Liver (tissue), 9 donors: ENCODE results near the gene ZNF24. TPM values are rescaled to one million over a fixed set of nuclear protein-coding genes. Genes with fewer than 3 reads are reported as not detected.

Experiments
- DNase-seq: peaks from one replicate; pipeline ENCODE4 v3.0.0-alpha.2; 2017; ENCODE audit warnings: low spot score
- H3K27ac ChIP-seq, 2 donors: one replicate each; pipeline ENCODE4 v1.7.0; 2013; ENCODE audit warnings: inconsistent platforms in 2 of 2, low read length in 2 of 2, control low read depth in 1 of 2, low read depth in 1 of 2, mild to moderate bottlenecking in 1 of 2
- H3K27me3 ChIP-seq, 4 donors: one replicate each; pipeline versions ENCODE4 v1.6.1 to v1.7.0; 2013; ENCODE audit warnings: low read length in 3 of 4, inconsistent platforms in 1 of 4, mild to moderate bottlenecking in 1 of 4, moderate library complexity in 1 of 4; ENCODE audit not compliant: control insufficient read depth in 4 of 4, insufficient read depth in 4 of 4
- H3K36me3 ChIP-seq, 4 donors: one replicate each; pipeline versions ENCODE4 v1.6.1 to v1.7.0; 2013; ENCODE audit warnings: low read length in 3 of 4, mild to moderate bottlenecking in 3 of 4, low read depth in 1 of 4, moderate library complexity in 1 of 4; ENCODE audit not compliant: control insufficient read depth in 4 of 4, insufficient read depth in 3 of 4
- H3K4me1 ChIP-seq, 4 donors: one replicate each; pipeline versions ENCODE4 v1.6.1 to v1.7.0; 2013; ENCODE audit warnings: low read length in 3 of 4, mild to moderate bottlenecking in 3 of 4, moderate library complexity in 1 of 4; ENCODE audit not compliant: control insufficient read depth in 4 of 4, insufficient read depth in 4 of 4
- H3K4me3 ChIP-seq, 3 donors: one replicate each; pipeline versions ENCODE4 v1.6.1 to v1.7.0; 2013; ENCODE audit warnings: low read length in 3 of 3, control low read depth in 1 of 3, low read depth in 1 of 3, mild to moderate bottlenecking in 1 of 3
- H3K9ac ChIP-seq, 2 donors: one replicate each; pipeline ENCODE4 v1.7.0; 2013; ENCODE audit warnings: low read length in 2 of 2, mild to moderate bottlenecking in 2 of 2, moderate library complexity in 2 of 2, control low read depth in 1 of 2, low read depth in 1 of 2
- H3K9me3 ChIP-seq, 4 donors: one replicate each; pipeline versions ENCODE4 v1.6.1 to v1.7.0; 2013; ENCODE audit warnings: low read length in 3 of 4; ENCODE audit not compliant: control insufficient read depth in 4 of 4
- ATF3 ChIP-seq: IDR thresholded peaks from 2 replicates; pipeline ENCODE4 v1.6.1; 2016; ENCODE audit warnings: antibody characterized with exemption
- CTCF ChIP-seq: fragments of 150-350 bp; IDR thresholded peaks from 2 replicates; pipeline ENCODE4 v1.5.1; 2017; ENCODE audit warnings: improper control_type of control experiment, low read depth, low read length; ENCODE audit not compliant: missing input control
- EGR1 ChIP-seq, 2 donors: IDR thresholded peaks; 2 replicates each; pipeline ENCODE4 v1.6.1; 2016 to 2018; ENCODE audit warnings: antibody characterized with exemption in 2 of 2, low read depth in 2 of 2
- FOXA1 ChIP-seq: IDR thresholded peaks from 2 replicates; pipeline ENCODE4 v1.6.1; 2016; ENCODE audit warnings: antibody characterized with exemption
- FOXA2 ChIP-seq: IDR thresholded peaks from 2 replicates; pipeline ENCODE4 v1.6.1; 2016; ENCODE audit warnings: antibody characterized with exemption
- GABPA ChIP-seq, 2 donors: IDR thresholded peaks in 1 of 2; conservative IDR thresholded peaks in 1 of 2; 2 replicates each; pipeline ENCODE4 v1.6.1; 2016; ENCODE audit warnings: antibody characterized with exemption in 2 of 2, mild to moderate bottlenecking in 1 of 2, moderate library complexity in 1 of 2
- HNF4A ChIP-seq, 2 donors: conservative IDR thresholded peaks; 2 replicates each; pipeline ENCODE4 v1.6.1; 2016; ENCODE audit warnings: antibody characterized with exemption in 2 of 2, mild to moderate bottlenecking in 2 of 2
- HNF4G ChIP-seq: IDR thresholded peaks from 2 replicates; pipeline ENCODE4 v1.6.1; 2016; ENCODE audit warnings: antibody characterized with exemption
- JUND ChIP-seq, 2 donors: IDR thresholded peaks; 2 replicates each; pipeline ENCODE4 v1.6.1; 2016; ENCODE audit warnings: antibody characterized with exemption in 2 of 2
- MAX ChIP-seq: IDR thresholded peaks from 2 replicates; pipeline ENCODE4 v1.6.1; 2016; ENCODE audit warnings: antibody characterized with exemption
- NR2F2 ChIP-seq: IDR thresholded peaks from 2 replicates; pipeline ENCODE4 v1.6.1; 2016; ENCODE audit warnings: antibody characterized with exemption
- RAD21 ChIP-seq, 2 donors: IDR thresholded peaks; 2 replicates each; pipeline ENCODE4 v1.6.1; 2016; ENCODE audit warnings: antibody characterized with exemption in 2 of 2, mild to moderate bottlenecking in 2 of 2
- RXRA ChIP-seq, 2 donors: IDR thresholded peaks; 2 replicates each; pipeline ENCODE4 v1.6.1; 2017 to 2018; ENCODE audit warnings: antibody characterized with exemption in 2 of 2, mild to moderate bottlenecking in 1 of 2
- SP1 ChIP-seq: IDR thresholded peaks from 2 replicates; pipeline ENCODE4 v1.6.1; 2018; ENCODE audit warnings: antibody characterized with exemption, mild to moderate bottlenecking
- TAF1 ChIP-seq: conservative IDR thresholded peaks from 2 replicates; pipeline ENCODE4 v1.6.1; 2016; ENCODE audit warnings: antibody characterized with exemption, mild to moderate bottlenecking
- YY1 ChIP-seq: IDR thresholded peaks from 2 replicates; pipeline ENCODE4 v1.6.1; 2016; ENCODE audit warnings: antibody characterized with exemption, mild to moderate bottlenecking
- ZBTB33 ChIP-seq: IDR thresholded peaks from 2 replicates; pipeline ENCODE4 v1.6.1; 2016; ENCODE audit warnings: antibody characterized with exemption
- WGBS: extraction: QIAGEN DNeasy Blood & Tissue Kit; methylation state at CpG from one replicate; pipeline ENCODE4 v1.1.7; 2013; 5-methylcytosine and 5-hydroxymethylcytosine counted together
- polyA plus RNA-seq, 2 donors: library from polyadenylated mRNA; stranded (reverse) in 1 of 2; unstranded in 1 of 2; fragments of 200-250 nt in 1 of 2; fragments of >200 nt in 1 of 2; fragmentation: Nextera tagmentation in 1 of 2; extraction: Ambion mirVana in 1 of 2; gene quantifications; one replicate each; pipeline versions ENCODE4 v1.2.1 to v1.2.3, GENCODE V29; 2013 to 2015
- total RNA-seq, 2 donors: library from RNA; depleted of rRNA; stranded (reverse); fragments of >200 nt; gene quantifications; one replicate each; pipeline ENCODE4 v1.2.3, GENCODE V29; 2014
- donor health status: healthy.
- donor health status: healthy.
- donor health status: healthy.
- donor health status: healthy.
- donor health status: healthy.

The ZNF24 gene
- total and polyA plus RNA-seq, 4 donors = 9.1 to 30.3 (median 28.9) TPM

- Histone ChIP-seq H3K27ac (no peak overlapping the region), H3K9me3 (peaks cover 0 to 2% (median 0%) of the 10 kb centered on the region in 4 donors), H3K27me3 (no peaks in the 10 kb centered on the region), H3K4me3 (no peak overlapping the region), H3K36me3 (no peaks in the 10 kb centered on the region), H3K9ac (no peak overlapping the region), H3K4me1 (no peaks in the 10 kb centered on the region)
- TF ChIP-seq ATF3 (no peak), JUND (IDR thresholded peaks at IDR 0.05) (no peak), GABPA (IDR thresholded peaks at IDR 0.05 in 1 of 2, conservative IDR thresholded peaks at IDR 0.05 in 1 of 2) (no peak), HNF4A (conservative IDR thresholded peaks at IDR 0.05) (no peak)
- WGBS = 49% methylated on average over 2 of the region's 2 CpGs
- no peak for DNase-seq
Measured at GRCh38 chr18:35324926-35325655, 19.1 kb downstream of the ZNF24 start.

- Histone ChIP-seq H3K9ac (no peak overlapping the region), H3K36me3 (no peaks in the 10 kb centered on the region), H3K9me3 (peaks cover 0 to 3% (median 0%) of the 10 kb centered on the region in 4 donors), H3K27me3 (no peaks in the 10 kb centered on the region), H3K4me1 (no peaks in the 10 kb centered on the region), H3K4me3 (no peak overlapping the region), H3K27ac (no peak overlapping the region)
- TF ChIP-seq CTCF (no peak), HNF4G (no peak), FOXA1 (no peak), MAX (no peak), TAF1 (no peak), RAD21 (IDR thresholded peaks at IDR 0.05) (no peak), ATF3 (no peak), RXRA (IDR thresholded peaks at IDR 0.05) (no peak), EGR1 (IDR thresholded peaks at IDR 0.05; ENCODE audit: low read depth in 2 of 2) (no peak)
- no peak for DNase-seq
- 80% methylated on average over 3 of the region's 3 CpGs for WGBS
Measured at GRCh38 chr18:35322486-35323458, 21.4 kb downstream of the ZNF24 start.

- 86% methylated on average over 2 of the region's 2 CpGs for WGBS
- Histone ChIP-seq H3K9ac (no peak overlapping the region), H3K27me3 (no peaks in the 10 kb centered on the region), H3K27ac (no peak overlapping the region), H3K9me3 (peaks cover 23 to 55% (median 41%) of the 10 kb centered on the region in 4 donors), H3K4me3 (no peak overlapping the region), H3K4me1 (no peaks in the 10 kb centered on the region), H3K36me3 (peaks cover 3 to 13% (median 12%) of the 10 kb centered on the region in 4 donors)
- DNase-seq = no peak
- TF ChIP-seq FOXA1 = no peak
- no peak for TF ChIP-seq MAX
- no peak for TF ChIP-seq HNF4G
- no peak for TF ChIP-seq ATF3
- TF ChIP-seq YY1 = no peak
- TF ChIP-seq SP1 = no peak
- no peak for TF ChIP-seq NR2F2
- no peak for TF ChIP-seq CTCF
- no peak for TF ChIP-seq EGR1 (IDR thresholded peaks at IDR 0.05; ENCODE audit: low read depth in 2 of 2)
- no peak for TF ChIP-seq GABPA (IDR thresholded peaks at IDR 0.05 in 1 of 2, conservative IDR thresholded peaks at IDR 0.05 in 1 of 2)
- TF ChIP-seq ZBTB33 = no peak
- TF ChIP-seq FOXA2 = no peak
Measured at GRCh38 chr18:35311496-35311895, 32.7 kb downstream of the ZNF24 start.
